ENCODE results near the gene ZNF319. TPM values are rescaled to one million over a fixed set of nuclear protein-coding genes. Genes with fewer than 3 reads are reported as not detected.

ZNF319 gene
- total RNA-seq, 3 donors from 2014 or later = 8.1 to 9.0 (median 8.3) TPM

- Mint-ChIP-seq H3K9me3 (no peaks in the 10 kb centered on the region), H3K27me3 (ENCODE audit: low read depth) (peaks cover 10% of the 10 kb centered on the region)
These were observed 28.9 kb upstream of the ZNF319 start for GRCh38 chr16:58029410-58029809.

GRCh38 chr16:58028541-58029070 is 28.1 kb upstream of the ZNF319 start:
- no peak for DNase-seq

More at GRCh38 chr16:58029410-58029809, 28.9 kb upstream of the ZNF319 start:
- no peak for ATAC-seq
- no peak for DNase-seq
- H3K4me1 Mint-ChIP-seq (ENCODE audit: low read depth) = peaks cover 7% of the 10 kb centered on the region
- no peaks in the 10 kb centered on the region for H3K36me3 Mint-ChIP-seq (ENCODE audit: insufficient read depth)
- no peak overlapping the region for H3K4me3 Mint-ChIP-seq

GRCh38 chr16:58027916-58028455 is 27.5 kb upstream of the ZNF319 start:
- H3K36me3 Mint-ChIP-seq (ENCODE audit: insufficient read depth) = no peaks in the 10 kb centered on the region
- no peak for ATAC-seq
- H3K4me3 Mint-ChIP-seq = no peak overlapping the region
- H3K9me3 Mint-ChIP-seq = no peaks in the 10 kb centered on the region
- no peak for DNase-seq
- H3K27me3 Mint-ChIP-seq (ENCODE audit: low read depth) = peaks cover 10% of the 10 kb centered on the region
- peaks cover 10% of the 10 kb centered on the region for H3K4me1 Mint-ChIP-seq (ENCODE audit: low read depth)

More at GRCh38 chr16:58028541-58029070, 28.1 kb upstream of the ZNF319 start:
- H3K36me3 Mint-ChIP-seq (ENCODE audit: insufficient read depth) = no peaks in the 10 kb centered on the region
- no peak overlapping the region for H3K4me3 Mint-ChIP-seq
- ATAC-seq = no peak
- peaks cover 10% of the 10 kb centered on the region for H3K4me1 Mint-ChIP-seq (ENCODE audit: low read depth)
- peaks cover 10% of the 10 kb centered on the region for H3K27me3 Mint-ChIP-seq (ENCODE audit: low read depth)
- no peaks in the 10 kb centered on the region for H3K9me3 Mint-ChIP-seq

- Mint-ChIP-seq H3K4me3 (peak overlapping the region; percentile 35), H3K27me3 (ENCODE audit: low read depth) (peaks cover 10% of the 10 kb centered on the region), H3K36me3 (ENCODE audit: insufficient read depth) (no peaks in the 10 kb centered on the region), H3K4me1 (ENCODE audit: low read depth) (peaks cover 10% of the 10 kb centered on the region), H3K9me3 (no peaks in the 10 kb centered on the region)
- DNase-seq (no peak), ATAC-seq (no peak)
These were observed 26.9 kb upstream of the ZNF319 start for GRCh38 chr16:58027161-58027915.

- no peak for DNase-seq
- peaks cover 10% of the 10 kb centered on the region for H3K4me1 Mint-ChIP-seq (ENCODE audit: low read depth)
These were observed 26.3 kb upstream of the ZNF319 start for GRCh38 chr16:58026705-58027160.

GRCh38 chr16:58026139-58026704 is 25.8 kb upstream of the ZNF319 start:
- Mint-ChIP-seq H3K9me3 (no peaks in the 10 kb centered on the region), H3K4me3 (no peak overlapping the region)
- no peak for DNase-seq

More at GRCh38 chr16:58026705-58027160, 26.3 kb upstream of the ZNF319 start:
- Mint-ChIP-seq H3K36me3 (ENCODE audit: insufficient read depth) (no peaks in the 10 kb centered on the region), H3K27me3 (ENCODE audit: low read depth) (peaks cover 10% of the 10 kb centered on the region), H3K4me3 (peak overlapping the region; percentile 35), H3K9me3 (no peaks in the 10 kb centered on the region)
- no peak for ATAC-seq

GRCh38 chr16:58025351-58026138 is 25.1 kb upstream of the ZNF319 start, which contains the start of gene MMP15:
Gene MMP15 (plus strand): TSS chr16:58025754. CDS start chr16:58026351, 597 bp downstream.
- DNase-seq = peak; percentile 58
- Mint-ChIP-seq H3K4me3 (peak within 1 kb of the TSS; percentile 84), H3K27me3 (ENCODE audit: low read depth) (peaks cover 10% of the 10 kb centered on the region), H3K36me3 (ENCODE audit: insufficient read depth) (no peaks in the 10 kb centered on the region), H3K4me1 (ENCODE audit: low read depth) (peaks cover 15% of the 10 kb centered on the region), H3K9me3 (no peaks in the 10 kb centered on the region)
- peak; percentile 77 to 78 for ATAC-seq

More at GRCh38 chr16:58026139-58026704, 25.8 kb upstream of the ZNF319 start:
- peaks cover 10% of the 10 kb centered on the region for H3K27me3 Mint-ChIP-seq (ENCODE audit: low read depth)
- H3K4me1 Mint-ChIP-seq (ENCODE audit: low read depth) = peaks cover 10% of the 10 kb centered on the region
- H3K36me3 Mint-ChIP-seq (ENCODE audit: insufficient read depth) = no peaks in the 10 kb centered on the region
- peak; percentile 29 to 31 for ATAC-seq

- Mint-ChIP-seq H3K27me3 (ENCODE audit: low read depth) (peaks cover 10% of the 10 kb centered on the region), H3K4me1 (ENCODE audit: low read depth) (peaks cover 20% of the 10 kb centered on the region), H3K9me3 (no peaks in the 10 kb centered on the region), H3K4me3 (peak overlapping the region; percentile 84), H3K36me3 (ENCODE audit: insufficient read depth) (no peaks in the 10 kb centered on the region)
- ATAC-seq = no peak
- DNase-seq = no peak
These were observed 24.2 kb upstream of the ZNF319 start for GRCh38 chr16:58024486-58025350.

- ATAC-seq = no peak
- Mint-ChIP-seq H3K36me3 (ENCODE audit: insufficient read depth) (no peaks in the 10 kb centered on the region), H3K27me3 (ENCODE audit: low read depth) (no peaks in the 10 kb centered on the region), H3K9me3 (no peaks in the 10 kb centered on the region), H3K4me3 (no peak overlapping the region), H3K4me1 (ENCODE audit: low read depth) (peaks cover 20% of the 10 kb centered on the region)
- no peak for DNase-seq
These were observed 22.3 kb upstream of the ZNF319 start for GRCh38 chr16:58022601-58023371.

GRCh38 chr16:58021661-58022551 is 21.4 kb upstream of the ZNF319 start:
- Mint-ChIP-seq H3K27me3 (ENCODE audit: low read depth) (no peaks in the 10 kb centered on the region), H3K4me3 (no peak overlapping the region), H3K4me1 (ENCODE audit: low read depth) (peaks cover 20% of the 10 kb centered on the region), H3K9me3 (no peaks in the 10 kb centered on the region), H3K36me3 (ENCODE audit: insufficient read depth) (no peaks in the 10 kb centered on the region)
- ATAC-seq (no peak), DNase-seq (no peak)

GRCh38 chr16:58020628-58021521 is 20.4 kb upstream of the ZNF319 start:
- Mint-ChIP-seq H3K9me3 (no peaks in the 10 kb centered on the region), H3K27me3 (ENCODE audit: low read depth) (no peaks in the 10 kb centered on the region), H3K36me3 (ENCODE audit: insufficient read depth) (no peaks in the 10 kb centered on the region), H3K4me3 (no peak overlapping the region), H3K4me1 (ENCODE audit: low read depth) (peaks cover 20% of the 10 kb centered on the region)
- DNase-seq (peak; percentile 59), ATAC-seq (peak in 1 of 2 donors; percentile 39)
